Gastrocnemius medialis (tissue), 4 donors: ENCODE results near the gene CTR9.

Source experiments
- CTCF ChIP-seq, 5 experiments: fragments of 450-650 bp in 3 of 5; fragments of 200-600 bp in 2 of 5; sonication (generic) in 2 of 5; IDR thresholded peaks in 4 of 5; conservative IDR thresholded peaks in 1 of 5; 1 replicate in 4 of 5; 2 replicates in 1 of 5; pipeline ENCODE4 v1.5.1; 2016 to 2019; ENCODE audit warnings: antibody characterized with exemption in 5 of 5, mild to moderate bottlenecking in 3 of 5, moderate library complexity in 3 of 5
- POLR2A ChIP-seq, 2 donors: fragments of 450-650 bp; IDR thresholded peaks; one replicate each; pipeline ENCODE4 v1.6.1; 2017; ENCODE audit warnings: antibody characterized with exemption in 2 of 2, mild to moderate bottlenecking in 2 of 2, moderate library complexity in 2 of 2

DNA sequence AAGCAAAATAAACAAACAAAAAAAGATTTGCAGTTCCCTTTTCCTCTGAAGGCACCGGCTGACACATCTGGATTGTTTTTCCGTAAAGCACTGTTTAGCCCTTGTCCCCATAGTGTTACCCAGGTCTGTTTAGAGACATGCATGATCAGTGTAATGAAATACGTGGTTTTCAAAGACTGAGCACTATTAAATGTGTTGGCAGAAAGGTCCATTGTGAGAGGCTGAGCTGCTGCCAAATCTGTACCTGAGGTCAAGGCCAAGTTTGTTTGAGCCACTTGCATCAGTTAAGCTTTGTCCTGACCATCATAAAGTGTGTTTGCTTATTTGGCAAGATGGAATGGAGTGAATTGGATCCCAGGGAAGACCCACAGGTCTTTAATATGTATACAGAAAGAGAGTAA, 26.3 kb downstream of the CTR9 start:
- TF ChIP-seq CTCF (IDR thresholded peaks at IDR 0.05 in 4 of 5, conservative IDR thresholded peaks at IDR 0.05 in 1 of 5) (no peak), POLR2A (IDR thresholded peaks at IDR 0.05) (no peak)
